ENCODE data around the gene SOWAHA.

Gene SOWAHA

DNA sequence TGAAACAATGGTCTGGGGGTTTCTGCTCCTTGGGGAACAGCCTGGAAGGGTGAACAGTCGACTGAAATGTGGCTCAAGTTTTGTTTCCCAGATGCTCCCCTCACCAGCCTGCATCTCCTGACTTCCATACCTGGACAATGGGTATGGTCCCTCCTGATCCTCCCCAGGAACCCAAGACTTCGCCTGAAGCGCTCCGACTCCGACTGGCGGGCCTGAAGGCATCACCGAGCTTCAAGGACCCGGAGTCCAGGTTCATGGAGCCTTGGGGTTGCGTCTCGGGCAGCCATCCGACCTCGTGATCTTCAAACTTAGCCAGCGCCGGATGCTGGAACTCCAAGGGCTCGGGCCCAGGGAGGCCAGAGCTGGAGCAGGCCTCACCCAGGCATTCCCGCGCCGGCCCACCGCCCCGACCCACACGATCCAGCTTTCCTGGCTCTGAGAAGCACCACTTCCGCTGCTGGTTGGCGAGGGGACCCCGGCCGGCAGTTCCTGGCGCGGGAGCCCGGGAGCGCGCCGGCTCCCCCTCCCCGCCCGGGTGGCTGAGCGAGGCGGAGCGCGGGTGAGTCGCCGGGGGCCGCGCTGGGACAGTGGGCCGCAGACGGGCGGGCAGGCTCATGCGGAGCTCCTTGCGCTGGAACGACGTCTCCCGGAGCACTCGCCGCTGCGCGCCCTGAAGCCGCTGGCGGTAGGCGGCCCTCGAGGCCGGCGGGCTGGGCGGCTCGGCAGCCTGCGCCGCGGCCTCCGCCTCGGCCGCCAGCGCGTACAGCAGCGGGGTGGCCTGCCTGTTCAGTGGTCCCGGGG is 12.1 kb downstream of the SOWAHA start:
- in situ Hi-C loops (cut with MboI; ENCODE audit: low sequenced_read_pairs): loop anchor here (25.0 kb wide), 1 partner anchor 438 kb away; no protein-coding TSS in a partner anchor

DNA sequence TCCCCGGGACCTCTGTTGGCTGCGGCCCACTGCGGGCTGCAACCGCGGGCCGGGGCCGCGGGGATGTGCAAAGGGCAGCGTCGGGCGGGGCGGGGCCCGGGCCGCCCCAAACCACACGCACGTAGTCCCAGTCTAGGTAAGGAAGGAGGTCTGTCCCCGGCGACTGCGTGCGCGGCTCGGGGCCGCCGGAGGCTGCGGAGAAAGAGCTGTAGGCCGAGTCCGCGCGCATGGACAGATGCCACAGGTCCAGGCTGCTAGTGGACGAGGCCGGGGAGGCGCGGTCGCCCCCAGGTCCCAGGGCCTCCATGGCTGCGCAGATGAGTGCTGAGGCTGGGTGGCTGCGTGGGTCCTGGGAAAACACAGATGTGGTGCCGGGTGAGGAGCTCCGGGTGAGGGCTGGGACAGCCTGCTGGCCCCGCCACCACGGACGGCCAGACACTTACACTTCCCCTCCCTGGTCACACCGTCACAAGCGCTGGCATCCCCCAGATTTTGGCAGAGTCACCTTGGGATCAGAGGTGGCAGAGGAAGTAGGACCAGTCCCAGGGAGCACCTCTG is 12.8 kb downstream of the SOWAHA start:
- in situ Hi-C loops (cut with MboI; ENCODE audit: low sequenced_read_pairs): loop anchor here (25.0 kb wide), 1 partner anchor 439 kb away; no protein-coding TSS in a partner anchor

DNA sequence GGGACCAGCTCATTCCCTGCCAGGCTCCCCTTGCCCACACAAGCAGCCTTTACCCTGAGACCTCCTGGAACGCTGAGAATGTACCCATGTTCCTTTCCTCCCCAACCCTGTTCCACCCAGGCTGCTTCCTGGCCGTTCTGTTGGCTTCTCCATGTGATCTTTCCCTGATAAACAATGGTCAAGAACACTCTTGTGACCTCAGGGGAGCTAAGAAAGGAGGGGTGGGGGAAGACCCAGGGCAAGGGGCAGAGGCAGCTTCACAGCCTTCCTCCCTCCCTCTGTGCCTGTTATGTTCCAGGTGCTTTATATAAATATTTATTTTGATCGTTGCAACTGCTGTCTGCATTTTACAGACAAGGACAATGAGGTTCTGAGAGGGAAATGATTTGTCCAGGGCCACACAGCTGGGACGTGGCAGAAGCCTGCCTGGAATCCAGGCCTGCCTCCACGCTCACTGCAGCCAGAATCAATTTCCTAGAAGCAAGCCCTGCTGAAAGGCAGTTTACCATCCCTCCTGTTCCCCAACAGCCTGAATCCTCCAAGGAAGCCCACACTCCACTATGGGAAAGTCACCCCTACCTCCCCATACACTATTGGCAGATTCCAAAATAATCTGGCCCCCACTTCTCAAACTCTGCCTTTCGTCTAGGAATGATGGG is 13.5 kb downstream of the SOWAHA start:
- in situ Hi-C loops (cut with MboI; ENCODE audit: low sequenced_read_pairs): loop anchor here (25.0 kb wide), 1 partner anchor 439 kb away; no protein-coding TSS in a partner anchor

DNA sequence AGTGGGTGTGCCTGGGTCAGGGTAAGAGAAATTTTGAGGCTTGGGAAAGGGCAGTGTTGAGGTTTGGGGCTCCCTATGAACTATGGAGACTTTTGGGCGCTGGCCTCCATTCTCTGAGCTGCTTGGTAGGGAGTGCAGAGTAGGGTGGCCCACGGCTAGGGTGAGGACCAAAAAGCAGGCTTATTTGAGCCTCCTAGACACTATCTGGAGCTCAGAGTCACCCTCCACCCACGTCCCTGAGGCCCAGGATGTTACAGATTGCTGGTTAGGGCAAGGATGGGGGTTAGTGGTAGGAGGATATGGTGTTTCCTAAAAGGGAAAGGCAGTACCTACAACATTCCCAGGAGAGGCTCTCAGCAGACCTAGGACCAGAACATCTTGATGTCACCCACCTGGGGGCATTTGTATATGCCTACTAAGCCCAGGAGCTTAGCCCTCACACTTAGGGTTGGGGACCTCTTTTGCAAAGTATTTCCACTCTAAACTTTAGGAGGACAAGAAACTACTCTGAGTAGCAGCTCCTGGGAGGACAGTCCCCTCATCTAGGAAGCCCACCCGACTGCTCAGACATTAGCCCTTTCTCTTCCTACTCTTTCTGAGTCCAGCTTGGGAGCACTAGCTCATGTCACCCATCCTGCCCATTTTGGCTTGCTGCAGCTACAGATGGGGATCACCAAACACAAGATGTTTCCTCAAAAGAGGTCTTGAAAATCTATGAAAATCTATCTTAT is 15.0 kb downstream of the SOWAHA start:
- in situ Hi-C loops (cut with MboI; ENCODE audit: low sequenced_read_pairs): loop anchor here (25.0 kb wide), 1 partner anchor 441 kb away; no protein-coding TSS in a partner anchor

DNA sequence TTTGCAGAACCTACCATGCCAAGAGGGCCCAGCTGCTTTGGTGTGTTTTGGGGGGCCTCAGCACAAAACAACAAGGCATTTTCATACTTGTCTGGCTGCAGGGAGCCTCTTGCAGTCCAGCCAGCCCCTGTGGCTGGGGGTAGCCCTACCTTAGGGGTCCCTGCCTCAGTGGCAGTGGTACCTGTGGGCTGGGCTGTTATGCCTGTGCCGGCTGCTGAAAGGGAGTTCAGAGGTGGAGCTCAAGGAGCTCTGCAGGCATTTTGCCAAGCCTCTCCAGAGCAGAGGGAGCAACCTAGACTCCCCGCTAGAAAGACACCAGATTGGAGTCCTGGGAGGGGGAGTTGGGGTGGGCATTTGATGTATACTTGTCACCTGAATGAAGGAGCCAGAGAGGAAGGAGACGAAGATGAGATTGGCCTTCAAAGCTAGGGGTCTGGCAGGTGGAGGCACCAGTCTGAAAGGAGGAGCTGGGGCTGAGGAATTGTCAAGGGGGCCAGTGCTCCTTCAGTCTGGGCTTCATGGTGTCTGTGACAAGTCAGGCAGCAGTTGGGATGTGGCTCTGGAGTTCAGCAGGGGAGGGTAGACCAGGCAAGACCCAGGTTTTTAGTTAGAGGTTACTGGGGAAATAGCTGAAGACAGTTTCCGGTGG is 15.9 kb downstream of the SOWAHA start:
- in situ Hi-C loops (cut with MboI; ENCODE audit: low sequenced_read_pairs): loop anchor here (25.0 kb wide), 1 partner anchor 442 kb away; no protein-coding TSS in a partner anchor

DNA sequence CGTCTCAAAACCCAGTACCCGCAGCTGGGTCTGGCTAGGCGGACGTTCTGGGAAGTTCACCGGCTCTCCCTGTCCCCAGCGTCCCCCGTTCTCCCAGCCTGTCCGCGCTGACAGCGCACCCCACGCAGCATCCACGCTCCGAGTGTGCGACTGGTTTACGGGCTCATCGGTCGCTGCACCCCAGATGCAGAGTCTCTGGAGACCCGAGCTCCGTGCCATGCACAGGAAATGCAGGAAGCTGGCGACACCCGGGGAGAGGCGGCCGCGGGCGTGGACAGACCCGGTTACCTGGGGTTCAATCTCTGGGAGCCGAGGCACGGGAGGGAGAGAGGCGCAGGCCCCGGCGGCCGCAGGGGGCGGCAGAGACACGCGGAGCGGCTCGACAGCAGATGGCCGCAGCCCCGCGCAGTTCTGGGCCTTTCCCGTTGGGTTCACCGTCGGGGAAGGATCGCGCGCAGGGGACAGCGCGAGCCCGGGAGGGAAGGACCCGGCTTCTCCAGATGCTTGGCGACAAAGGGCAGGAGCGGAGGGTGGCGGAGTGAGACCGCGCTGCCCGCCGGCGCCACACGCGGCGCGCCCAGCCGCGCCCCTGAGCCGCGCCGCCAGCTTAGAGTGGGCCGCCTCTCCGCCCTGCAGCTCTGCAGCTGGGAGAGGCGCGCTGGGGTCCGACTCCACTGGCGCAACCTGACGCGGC is 16.8 kb downstream of the SOWAHA start:
- in situ Hi-C loops (cut with MboI; ENCODE audit: low sequenced_read_pairs): loop anchor here (25.0 kb wide), 1 partner anchor 443 kb away; no protein-coding TSS in a partner anchor

DNA sequence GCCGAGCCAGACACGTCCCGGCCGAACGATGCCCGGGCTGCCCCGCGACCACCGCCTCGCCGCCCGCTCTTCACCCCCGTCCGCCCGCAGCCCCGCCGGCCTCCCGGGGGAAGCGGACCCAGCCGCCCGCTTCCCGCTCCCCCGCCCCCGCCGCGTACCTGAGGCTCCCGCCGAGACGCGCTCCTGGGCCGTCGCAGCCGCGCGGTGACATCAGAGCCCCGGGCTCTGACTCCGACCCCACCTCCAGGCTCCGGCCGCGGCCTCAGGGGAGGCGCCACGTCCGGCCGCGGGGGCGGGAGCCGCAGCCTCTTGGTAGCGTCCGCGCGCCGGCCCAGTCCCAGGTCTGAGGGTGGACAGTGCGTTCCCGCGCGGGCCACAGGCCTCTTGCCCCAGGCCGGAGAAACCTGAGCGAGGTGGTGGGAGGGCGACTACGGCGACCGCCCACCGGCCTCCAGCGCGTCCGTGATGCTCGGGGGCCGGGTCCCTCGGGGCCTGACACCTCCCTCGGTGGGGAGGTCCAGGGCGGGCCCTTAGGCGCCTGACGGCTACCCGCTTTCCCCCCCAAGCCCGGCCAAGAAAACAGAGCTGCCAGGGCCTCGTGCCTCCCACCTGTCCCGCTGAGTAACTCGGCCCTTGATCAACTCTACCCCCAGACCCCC is 17.5 kb downstream of the SOWAHA start, which contains the start of gene SHROOM1:
SHROOM1 (minus strand) TSS at position 212 of the 659 bp plus-strand sequence. CDS start 4,507 bp downstream, outside the sequence.
- in situ Hi-C loops (cut with MboI; ENCODE audit: low sequenced_read_pairs): loop anchor here (25.0 kb wide), 1 partner anchor 443 kb away; no protein-coding TSS in a partner anchor

DNA sequence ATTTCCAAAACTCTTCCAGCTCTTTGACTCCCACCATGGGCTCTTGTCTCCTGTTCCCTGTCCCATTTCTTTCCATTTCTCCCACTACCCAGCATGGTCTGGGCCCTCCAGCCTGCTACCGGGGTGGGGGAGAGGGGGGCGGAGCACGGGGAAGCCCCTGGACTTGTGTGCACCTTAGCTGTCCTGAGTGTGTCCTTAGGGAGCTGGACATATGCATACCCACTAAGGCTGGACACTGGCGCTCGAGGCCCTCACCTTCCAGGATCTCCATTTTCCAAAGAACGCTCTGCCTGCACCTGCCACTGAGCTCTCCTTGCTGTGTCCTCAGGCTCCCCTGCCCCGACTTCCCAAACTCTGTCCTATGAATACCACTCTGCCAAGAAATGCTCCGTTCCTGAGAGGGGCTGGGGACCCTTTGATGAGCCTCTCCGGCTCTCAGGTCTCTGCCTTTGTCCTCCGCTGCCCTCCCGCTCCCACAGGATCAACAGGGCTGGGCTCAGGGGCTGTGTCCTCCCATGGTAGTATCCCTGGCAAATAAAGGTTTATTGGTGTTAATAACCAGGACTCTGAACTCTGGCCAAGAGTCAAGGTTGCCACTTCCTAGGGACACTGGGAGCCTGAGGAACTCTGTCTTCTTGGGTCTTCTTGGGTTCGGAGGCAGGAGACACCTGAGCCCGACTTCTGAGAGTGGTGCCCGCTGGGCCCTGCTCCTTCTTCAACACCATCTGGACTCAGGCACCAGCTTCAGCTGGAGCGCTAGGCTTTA is 18.2 kb downstream of the SOWAHA start:
- in situ Hi-C loops (cut with MboI; ENCODE audit: low sequenced_read_pairs): loop anchor here (25.0 kb wide), 1 partner anchor 444 kb away; no protein-coding TSS in a partner anchor

DNA sequence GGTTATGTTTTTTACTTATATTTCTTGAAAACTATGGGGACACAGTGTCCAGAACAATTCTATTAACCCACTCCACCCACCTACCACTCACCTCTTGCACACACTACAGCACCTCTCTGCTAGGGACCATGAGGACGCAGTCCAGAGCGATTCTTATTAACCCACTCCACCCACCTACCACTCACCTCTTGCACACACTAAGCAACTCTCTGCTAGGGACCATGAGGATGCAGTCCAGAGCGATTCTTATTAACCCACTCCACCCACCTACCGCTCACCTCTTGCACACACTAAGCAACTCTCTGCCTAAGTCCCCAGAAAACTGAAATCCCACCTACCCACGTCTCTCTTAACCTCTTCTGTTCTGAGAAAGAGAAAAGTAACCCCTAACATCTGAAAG is 19.5 kb downstream of the SOWAHA start:
- in situ Hi-C loops (cut with MboI; ENCODE audit: low sequenced_read_pairs): loop anchor here (25.0 kb wide), 1 partner anchor 445 kb away; no protein-coding TSS in a partner anchor

DNA sequence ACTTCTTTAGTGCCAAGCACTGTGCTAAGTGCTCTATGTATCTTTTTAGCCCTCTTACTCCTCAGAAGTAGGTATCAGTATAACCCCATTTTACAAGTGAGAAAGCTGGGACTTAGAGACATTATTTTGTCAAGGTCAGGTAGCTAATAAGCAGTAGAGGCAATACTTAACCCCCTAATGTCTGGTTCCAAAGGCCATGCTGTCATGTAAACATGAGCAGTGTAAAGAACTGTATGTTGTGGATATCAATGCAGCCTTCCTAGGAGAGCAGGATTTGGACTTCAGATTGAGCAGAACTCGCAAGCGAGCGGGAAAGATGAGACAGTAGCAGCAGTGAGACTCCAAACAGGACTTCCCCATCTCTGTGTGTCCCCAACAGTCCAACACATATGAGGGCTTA is 21.0 kb downstream of the SOWAHA start:
- in situ Hi-C loops (cut with MboI; ENCODE audit: low sequenced_read_pairs): loop anchor here (25.0 kb wide), 1 partner anchor 447 kb away; no protein-coding TSS in a partner anchor

DNA sequence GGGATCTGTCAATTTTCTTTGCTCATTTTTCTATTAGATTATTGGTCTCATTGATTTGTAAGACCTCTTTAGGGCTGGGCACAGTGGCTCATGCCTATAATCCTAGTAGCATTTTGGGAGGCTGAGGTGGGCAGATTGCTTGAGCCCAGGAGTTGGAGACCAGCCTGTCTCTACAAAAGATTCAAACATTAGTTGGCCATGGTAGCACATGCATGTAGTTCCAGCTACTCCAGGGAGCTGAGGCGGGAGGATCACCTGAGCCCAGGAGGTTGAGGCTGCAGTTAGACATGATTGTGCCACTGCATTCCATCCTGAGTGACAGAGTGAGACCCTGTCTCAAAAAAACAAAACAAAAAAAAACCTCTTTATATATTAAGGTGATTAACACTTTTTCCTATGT is 23.8 kb downstream of the SOWAHA start:
- in situ Hi-C loops (cut with MboI; ENCODE audit: low sequenced_read_pairs): loop anchor here (25.0 kb wide), 1 partner anchor 450 kb away; no protein-coding TSS in a partner anchor

DNA sequence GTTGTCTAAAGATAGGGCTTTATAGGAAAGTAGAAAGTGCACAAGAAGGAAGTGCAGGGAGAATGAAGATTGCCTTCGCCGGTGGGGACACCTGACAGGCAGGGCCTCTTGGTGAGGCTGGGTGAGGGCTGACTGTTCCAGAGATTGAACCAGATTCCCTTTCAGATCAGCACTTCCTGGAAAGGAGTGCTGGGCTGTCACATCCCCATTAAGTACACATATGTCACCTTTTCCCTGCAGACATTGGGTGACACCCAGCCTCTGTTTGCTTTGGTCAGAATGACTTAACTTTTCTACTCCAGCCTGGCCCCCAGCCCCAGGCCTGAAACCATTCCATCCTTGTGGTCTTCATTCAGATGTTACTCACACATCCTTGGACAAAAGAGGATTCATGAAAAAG is 24.8 kb downstream of the SOWAHA start:
- in situ Hi-C loops (cut with MboI; ENCODE audit: low sequenced_read_pairs): loop anchor here (25.0 kb wide), 1 partner anchor 451 kb away; no protein-coding TSS in a partner anchor

DNA sequence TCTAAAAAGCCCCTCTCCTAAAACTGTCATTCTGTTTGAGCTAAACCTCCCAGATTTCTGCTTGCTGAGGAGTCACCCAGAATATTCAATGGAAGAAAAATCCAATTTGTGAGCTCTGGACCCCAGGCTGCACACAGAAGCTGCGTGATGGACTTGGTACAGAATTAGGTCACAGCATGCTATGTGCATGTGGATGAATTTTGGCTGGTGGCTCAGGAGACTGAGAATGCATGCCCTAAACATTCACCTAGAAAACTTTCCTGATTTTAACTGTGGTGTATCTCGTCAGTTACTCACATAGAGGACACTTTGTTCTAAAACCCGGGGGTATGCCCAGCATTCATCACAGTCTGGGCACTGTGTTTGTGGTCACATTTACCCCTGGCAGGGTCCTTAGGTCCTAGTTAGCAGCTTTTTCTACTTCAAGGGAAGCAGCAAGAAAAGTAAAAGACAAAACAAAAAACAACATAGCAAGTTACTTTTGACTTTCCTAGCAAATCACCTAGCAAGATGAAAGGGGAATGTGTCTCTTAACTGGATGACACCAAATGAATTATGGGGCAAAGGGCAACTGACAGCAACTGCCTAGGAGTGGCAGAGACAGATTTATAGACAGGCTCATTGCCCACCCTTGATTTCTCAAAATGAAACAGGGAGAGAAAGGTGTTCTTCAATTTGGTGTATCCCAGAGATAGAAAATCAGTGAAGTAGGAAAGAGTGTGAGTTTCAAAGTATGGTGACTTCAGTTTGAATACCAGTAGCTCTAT is 25.6 kb downstream of the SOWAHA start:
- in situ Hi-C loops (cut with MboI; ENCODE audit: low sequenced_read_pairs): loop anchor here (25.0 kb wide), 1 partner anchor 451 kb away; no protein-coding TSS in a partner anchor

DNA sequence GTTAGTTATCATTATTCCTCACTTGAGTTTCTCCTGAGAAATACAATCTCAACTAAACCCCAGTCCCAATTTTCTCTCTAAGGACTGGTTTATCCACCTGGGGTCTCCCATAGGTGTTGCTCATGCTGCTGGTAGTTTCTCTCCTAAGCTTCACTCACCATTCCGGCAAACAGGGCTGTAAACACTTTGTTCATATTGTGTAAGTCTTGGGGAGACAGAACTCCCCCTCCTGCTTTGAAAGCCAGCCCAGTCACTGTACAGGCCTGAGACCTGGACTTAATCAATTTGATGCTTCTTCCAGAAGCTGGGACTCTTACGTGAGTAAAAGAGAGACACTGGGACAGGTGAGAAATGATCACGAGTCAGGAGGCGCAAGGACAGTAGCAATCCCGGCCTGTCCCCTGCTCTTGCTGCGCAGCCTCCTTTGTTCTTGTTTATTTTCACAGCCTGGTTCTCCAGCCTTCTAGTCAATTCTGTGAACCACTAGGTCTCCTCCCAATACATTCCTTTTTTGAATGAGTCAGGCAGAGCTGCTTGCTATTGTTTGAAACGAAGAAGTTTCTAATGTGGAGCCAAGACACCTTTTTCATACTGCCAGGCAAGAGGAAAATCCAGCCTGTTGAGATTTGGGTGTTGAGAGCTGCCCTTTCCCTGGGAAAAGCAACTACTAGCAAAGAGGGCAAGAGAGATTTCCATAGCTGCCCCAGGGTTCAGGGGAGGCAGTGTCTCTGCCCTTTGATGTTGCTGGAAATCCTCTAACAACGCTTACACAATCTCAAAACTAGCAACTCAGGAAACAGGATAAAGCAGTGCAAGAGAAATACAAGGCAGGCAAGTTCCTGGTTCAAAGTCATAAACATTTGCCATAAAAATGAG is 26.6 kb downstream of the SOWAHA start:
- in situ Hi-C loops (cut with MboI; ENCODE audit: low sequenced_read_pairs): loop anchor here (25.0 kb wide), 1 partner anchor 452 kb away; no protein-coding TSS in a partner anchor

DNA sequence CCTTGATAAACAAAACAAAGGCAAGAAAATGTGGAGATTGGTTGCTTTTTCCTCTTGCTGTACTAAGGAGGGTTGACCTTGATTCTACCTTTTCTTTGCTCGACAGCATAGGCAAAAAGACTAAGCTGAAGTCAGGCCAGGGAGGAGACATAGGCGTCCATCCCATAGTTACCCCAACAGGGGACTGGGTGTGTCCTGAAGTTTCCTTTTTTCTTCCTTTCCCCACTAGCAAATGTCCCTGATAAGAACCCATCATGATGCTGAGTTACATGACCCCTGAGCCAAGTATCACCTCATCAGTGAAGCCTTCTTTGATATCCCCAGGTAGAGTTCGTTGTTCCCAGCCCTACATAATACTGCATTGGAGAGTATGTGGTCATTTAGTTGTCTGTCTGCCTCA is 27.2 kb downstream of the SOWAHA start:
- in situ Hi-C loops (cut with MboI; ENCODE audit: low sequenced_read_pairs): loop anchor here (25.0 kb wide), 1 partner anchor 453 kb away; no protein-coding TSS in a partner anchor

DNA sequence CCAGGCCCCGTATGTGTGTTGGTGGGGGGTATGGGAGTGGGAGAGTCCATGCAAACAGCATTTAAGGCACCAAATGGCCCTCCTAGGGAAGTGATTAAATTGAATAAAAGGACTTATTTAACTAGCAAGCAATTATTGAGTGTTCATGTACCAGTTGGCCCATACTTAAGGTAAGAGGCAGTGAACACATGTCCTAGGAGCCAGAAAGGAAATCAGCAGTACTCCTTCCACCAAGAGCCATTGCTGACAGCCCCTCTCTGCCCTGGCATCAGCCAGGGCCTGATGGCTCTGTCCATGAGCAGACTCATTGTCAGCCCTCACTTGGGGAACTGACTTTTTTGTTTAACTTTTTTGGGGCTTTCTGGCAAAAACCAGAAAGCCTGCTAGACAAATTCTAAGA is 27.8 kb downstream of the SOWAHA start:
- in situ Hi-C loops (cut with MboI; ENCODE audit: low sequenced_read_pairs): loop anchor here (25.0 kb wide), 1 partner anchor 454 kb away; no protein-coding TSS in a partner anchor
